Psoas muscle (tissue), 8 donors: ENCODE data around the gene ACOXL. TPM values are rescaled to one million over a fixed set of nuclear protein-coding genes. Genes with fewer than 3 reads are reported as not detected.

Source experiments
- ATAC-seq, 4 donors: fragments of 200-7000 bp; cut with Tn5 transposase; one replicate each; pipeline ENCODE4 v1.9.1; 2020; ENCODE audit warnings: moderate library complexity in 3 of 4, mild to moderate bottlenecking in 2 of 4
- DNase-seq, 2 donors: peaks; one replicate each; pipeline ENCODE4 v3.0.0-alpha.2; 2020
- H3K27ac ChIP-seq: fragments of 200-600 bp; one replicate; pipeline ENCODE4 v1.8.0; 2022
- H3K27me3 ChIP-seq, 3 donors: fragments of 200-600 bp in 1 of 3; one replicate each; pipeline versions ENCODE4 v1.6.1 to v1.8.0; 2013 to 2022; ENCODE audit warnings: low read length in 2 of 3, mild to moderate bottlenecking in 2 of 3, moderate library complexity in 1 of 3; ENCODE audit not compliant: insufficient read depth in 3 of 3
- H3K36me3 ChIP-seq, 2 donors: fragments of 200-600 bp in 1 of 2; one replicate each; pipeline versions ENCODE4 v1.6.1 to v1.8.0; 2013 to 2022; ENCODE audit warnings: low read depth in 1 of 2, mild to moderate bottlenecking in 1 of 2, moderate library complexity in 1 of 2; ENCODE audit not compliant: insufficient read depth in 1 of 2
- H3K4me1 ChIP-seq: fragments of 200-600 bp; one replicate; pipeline ENCODE4 v1.8.0; 2022
- H3K4me3 ChIP-seq: fragments of 200-600 bp; one replicate; pipeline ENCODE4 v1.8.0; 2022; ENCODE audit warnings: mild to moderate bottlenecking
- H3K9me3 ChIP-seq: fragments of 200-600 bp; one replicate; pipeline ENCODE4 v1.8.0; 2022
- CTCF ChIP-seq: fragments of 200-600 bp; IDR thresholded peaks from one replicate; pipeline ENCODE4 v1.8.0; 2022; ENCODE audit warnings: antibody characterized with exemption
- WGBS, 3 donors: extraction: QIAGEN DNeasy Blood & Tissue Kit; methylation state at CpG; one replicate each; pipeline versions ENCODE4 v1.1.6 to v1.1.7; 2013; 5-methylcytosine and 5-hydroxymethylcytosine counted together
- intact Hi-C, 2 donors: fragments of 100-400 bp; cut with DNase I; formaldehyde crosslinking; loops; one replicate each; pipeline versions ENCODE4 v1.11.0 to v1.14.2; 2022
- polyA plus RNA-seq, 3 donors: library from polyadenylated mRNA; stranded (reverse); fragments of 200-250 nt; gene quantifications; one replicate each; pipeline ENCODE4 v1.2.3, GENCODE V29; 2013
- total RNA-seq, 4 donors: library from RNA; stranded (reverse); fragmentation: NEBNext Ultra II Directional in 2 of 4; extraction: Animal tissue kit (Norgen Biotek cat#: 25700) in 2 of 4; gene quantifications; one replicate each; pipeline versions ENCODE4 v1.2.1 to v1.2.4, GENCODE V29; 2021 to 2023
- donor health status: healthy with polysubstance abuse.
- donor health status: DM: no; HTN: no; CAD: no; lungs with moderate emphysema.
- donor health status: Bipolar disorder and iron deficiency.
- donor health status: healthy.
- donor health status: DM: yes; HTN: yes; CAD: no.
- donor health status: DM: no; HTN: no; CAD: no.
- donor health status: DM: no; HTN: no; CAD: no.
- donor health status: DM: yes; HTN: yes; CAD: no.

The ACOXL gene
- total and polyA plus RNA-seq, 7 donors: 0.01 TPM; not detected in 6

- ATAC-seq: no peak
- Histone ChIP-seq H3K4me1 (no peaks in the 10 kb centered on the region), H3K27me3 (no peaks in the 10 kb centered on the region), H3K9me3 (no peaks in the 10 kb centered on the region), H3K4me3 (no peak overlapping the region), H3K36me3 (no peaks in the 10 kb centered on the region), H3K27ac (no peak overlapping the region)
- 90 to 91% (median 90%) methylated on average over 6 of the region's 6 CpGs for WGBS, 3 donors
- intact Hi-C loops: no loop called here
- DNase-seq: no peak
- TF ChIP-seq CTCF: no peak
These were observed 320.2 kb downstream of the ACOXL start for GRCh38 chr2:111052621-111053020.

GRCh38 chr2:111053266-111053665 lies 320.9 kb downstream of the ACOXL start:
- no peak for DNase-seq
- H3K27ac ChIP-seq: no peak overlapping the region
- no peak overlapping the region for H3K4me3 ChIP-seq
- no peak for TF ChIP-seq CTCF
- no peaks in the 10 kb centered on the region for H3K9me3 ChIP-seq
- no peaks in the 10 kb centered on the region for H3K36me3 ChIP-seq
- H3K27me3 ChIP-seq: no peaks in the 10 kb centered on the region
- no peaks in the 10 kb centered on the region for H3K4me1 ChIP-seq
- 72 to 86% (median 79%) methylated on average over 1 of the region's 1 CpG for WGBS, 3 donors
- ATAC-seq: peak in 2 of 4 donors; percentile 66 to 69
- intact Hi-C loops: no loop called here

- H3K4me3 ChIP-seq: no peak overlapping the region
- H3K9me3 ChIP-seq: no peaks in the 10 kb centered on the region
- intact Hi-C loops: no loop called here
- no peak overlapping the region for H3K27ac ChIP-seq
- H3K36me3 ChIP-seq: no peaks in the 10 kb centered on the region
- TF ChIP-seq CTCF: no peak
- ATAC-seq: no peak
- 78 to 82% (median 82%) methylated on average over 5 of the region's 5 CpGs for WGBS, 3 donors
- no peak for DNase-seq
- H3K27me3 ChIP-seq: no peaks in the 10 kb centered on the region
- no peaks in the 10 kb centered on the region for H3K4me1 ChIP-seq
These were observed 321.6 kb downstream of the ACOXL start for GRCh38 chr2:111053825-111054515.

- no peak overlapping the region for H3K27ac ChIP-seq
- H3K27me3 ChIP-seq: no peaks in the 10 kb centered on the region
- no peaks in the 10 kb centered on the region for H3K36me3 ChIP-seq
- H3K4me3 ChIP-seq: no peak overlapping the region
- intact Hi-C loops: no loop called here
- DNase-seq (no peak), ATAC-seq (no peak)
- H3K4me1 ChIP-seq: no peaks in the 10 kb centered on the region
- WGBS, 3 donors: 84 to 89% (median 84%) methylated on average over 8 of the region's 8 CpGs
- TF ChIP-seq CTCF: no peak
- H3K9me3 ChIP-seq: no peaks in the 10 kb centered on the region
These were observed 322.7 kb downstream of the ACOXL start for GRCh38 chr2:111054791-111055691.
